MM.1S (cell line): ENCODE results near the gene NAGLU.

Experiments
- DNase-seq: peaks from one replicate; pipeline ENCODE4 v3.0.0-alpha.2; 2015
- H2AFZ ChIP-seq: fragments of 300-600 bp; sonication (generic); 2 replicates; pipeline ENCODE4 v1.6.0; 2016; ENCODE audit warnings: antibody characterized with exemption, low read length
- H3F3A ChIP-seq: fragments of 300-600 bp; sonication (generic); 2 replicates; pipeline ENCODE4 v1.6.1; 2016; ENCODE audit warnings: mild to moderate bottlenecking, antibody characterized with exemption, low read length, moderate library complexity, mixed read lengths; ENCODE audit not compliant: insufficient read depth
- H3K27ac ChIP-seq: fragments of 300-600 bp; sonication (generic); 2 replicates; pipeline ENCODE4 v1.5.1; 2016; ENCODE audit warnings: mild to moderate bottlenecking, low read length
- H3K27me3 ChIP-seq: fragments of 300-600 bp; sonication (generic); replicated peaks from 2 replicates; pipeline ENCODE4 v1.6.0; 2016; ENCODE audit warnings: low read length; ENCODE audit not compliant: insufficient read depth
- H3K36me3 ChIP-seq: fragments of 300-600 bp; sonication (generic); replicated peaks from 2 replicates; pipeline ENCODE4 v1.6.1; 2016; ENCODE audit warnings: mild to moderate bottlenecking, low read length, mixed read lengths; ENCODE audit not compliant: insufficient read depth
- H3K4me1 ChIP-seq: fragments of 300-600 bp; sonication (generic); 2 replicates; pipeline ENCODE4 v1.6.1; 2016; ENCODE audit warnings: low read length, mixed read lengths
- H3K4me2 ChIP-seq: fragments of 300-600 bp; sonication (generic); 2 replicates; pipeline ENCODE4 v1.6.0; 2016; ENCODE audit warnings: low read depth, low read length
- H3K4me3 ChIP-seq: fragments of 300-600 bp; sonication (generic); 2 replicates; pipeline ENCODE4 v1.5.1; 2016; ENCODE audit warnings: low read length, mixed read lengths
- H3K79me2 ChIP-seq: fragments of 300-600 bp; sonication (generic); 2 replicates; pipeline ENCODE4 v1.6.1; 2016; ENCODE audit warnings: mixed run types, low read length, mixed read lengths
- H3K9ac ChIP-seq: fragments of 300-600 bp; sonication (generic); 2 replicates; pipeline ENCODE4 v1.6.1; 2016; ENCODE audit warnings: low read length, mixed read lengths
- H3K9me2 ChIP-seq: fragments of 300-600 bp; sonication (generic); replicated peaks from 2 replicates; pipeline ENCODE4 v1.6.1; 2016; ENCODE audit warnings: mild to moderate bottlenecking, low read length, mixed read lengths; ENCODE audit not compliant: insufficient read depth
- H3K9me3 ChIP-seq: fragments of 300-600 bp; sonication (generic); replicated peaks from 2 replicates; pipeline ENCODE4 v1.6.1; 2016; ENCODE audit warnings: mild to moderate bottlenecking, low read length, mixed read lengths; ENCODE audit not compliant: insufficient read depth
- H4K20me1 ChIP-seq: fragments of 300-600 bp; sonication (generic); 2 replicates; pipeline ENCODE4 v1.6.1; 2016; ENCODE audit warnings: mild to moderate bottlenecking, low read length, moderate library complexity, mixed read lengths; ENCODE audit not compliant: insufficient read depth
- CTCF ChIP-seq: fragments of 300-600 bp; sonication (generic); IDR thresholded peaks from 2 replicates; pipeline ENCODE4 v1.5.1; 2016; ENCODE audit warnings: antibody characterized with exemption, low read length, mixed read lengths
- EZH2 ChIP-seq: fragments of 300-600 bp; sonication (generic); optimal IDR thresholded peaks from 2 replicates; pipeline ENCODE3; 2017; ENCODE audit warnings: low read depth, mild to moderate bottlenecking, antibody characterized with exemption, low read length, mixed read lengths
- EZH2phosphoT487 ChIP-seq: fragments of 300-600 bp; sonication (generic); IDR thresholded peaks from 2 replicates; pipeline ENCODE4 v1.6.1; 2018; ENCODE audit warnings: antibody characterized with exemption, low read length

Gene NAGLU

GRCh38 chr17:42521666-42522262, 14.3 kb upstream of the NAGLU start:
- Histone ChIP-seq H3K4me3 (no peak overlapping the region), H3K9me3 (no peaks in the 10 kb centered on the region), H3K4me1 (no peaks in the 10 kb centered on the region), H3K27me3 (no peaks in the 10 kb centered on the region), H3K36me3 (no peaks in the 10 kb centered on the region), H4K20me1 (no peaks in the 10 kb centered on the region), H3K4me2 (no peak overlapping the region), H3K9ac (no peak overlapping the region), H3K79me2 (no peaks in the 10 kb centered on the region), H3K27ac (no peak overlapping the region), H2AFZ (no peak overlapping the region), H3K9me2 (no peaks in the 10 kb centered on the region), H3F3A (no peaks in the 10 kb centered on the region)
- no peak for DNase-seq
- TF ChIP-seq EZH2phosphoT487 (no peak), EZH2 (no peak), CTCF (no peak)

DNA sequence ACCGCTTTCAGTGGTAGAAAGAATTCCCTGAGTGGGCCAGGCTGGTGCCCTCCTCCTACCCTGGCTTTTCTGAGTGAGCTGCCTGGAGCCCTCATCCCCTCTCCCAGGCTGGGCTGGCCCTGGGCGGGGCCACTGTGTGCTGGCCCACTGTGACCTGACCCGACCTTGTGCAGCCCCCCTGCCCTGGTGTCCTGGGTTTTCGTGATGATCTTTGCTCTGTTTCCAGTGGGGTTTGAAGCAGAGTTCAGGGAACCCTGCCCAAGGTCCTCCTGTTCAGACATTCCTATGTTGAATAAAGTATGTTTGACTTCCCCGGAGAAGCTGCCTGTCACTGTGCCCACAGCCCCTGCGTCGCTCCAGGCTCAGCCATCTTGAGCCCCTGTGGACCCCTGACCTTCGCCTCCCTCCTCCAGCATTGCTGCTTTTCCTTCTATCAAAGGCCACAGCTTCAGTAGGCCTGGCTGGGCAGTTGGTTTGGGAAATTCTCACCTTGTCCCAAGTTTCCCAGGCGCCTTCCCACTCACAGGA, 13.7 kb upstream of the NAGLU start:
- H3K9ac ChIP-seq: no peak overlapping the region
- H3K27me3 ChIP-seq: no peaks in the 10 kb centered on the region
- H3F3A ChIP-seq: no peaks in the 10 kb centered on the region
- H3K9me2 ChIP-seq: no peaks in the 10 kb centered on the region
- no peak for DNase-seq
- no peak overlapping the region for H3K4me3 ChIP-seq
- H3K4me2 ChIP-seq: no peak overlapping the region
- TF ChIP-seq CTCF (no peak), EZH2 (no peak), EZH2phosphoT487 (no peak)
- H3K36me3 ChIP-seq: no peaks in the 10 kb centered on the region
- H3K27ac ChIP-seq: no peak overlapping the region
- H4K20me1 ChIP-seq: no peaks in the 10 kb centered on the region
- H3K9me3 ChIP-seq: no peaks in the 10 kb centered on the region
- H3K4me1 ChIP-seq: no peaks in the 10 kb centered on the region
- H3K79me2 ChIP-seq: no peaks in the 10 kb centered on the region
- H2AFZ ChIP-seq: no peak overlapping the region

DNA sequence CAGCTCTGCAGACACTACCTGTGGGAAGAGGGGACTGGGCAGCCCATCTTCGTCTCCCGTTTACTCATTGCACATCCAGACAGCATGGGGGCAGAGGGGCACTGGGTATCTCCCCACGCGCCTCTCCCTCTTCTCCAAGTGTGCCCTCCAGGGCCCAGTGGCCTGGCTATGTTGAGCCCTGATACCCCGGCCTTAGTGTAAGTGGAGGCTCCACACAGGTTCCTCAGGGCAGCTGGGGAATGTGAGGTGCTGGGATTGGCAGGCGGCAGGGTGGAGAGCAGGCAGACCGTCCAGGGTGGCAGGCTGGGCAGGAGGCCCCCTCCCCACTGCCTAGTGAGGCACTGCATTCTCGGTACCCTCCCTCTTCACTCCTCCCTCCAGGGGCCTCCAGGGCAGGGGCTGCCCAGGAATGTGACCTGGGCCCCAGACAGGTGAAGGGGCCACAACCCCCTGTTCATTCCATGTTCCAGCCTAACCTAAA, 13.2 kb upstream of the NAGLU start:
- Histone ChIP-seq H3K79me2 (no peaks in the 10 kb centered on the region), H3K36me3 (no peaks in the 10 kb centered on the region), H3K9me2 (no peaks in the 10 kb centered on the region), H4K20me1 (no peaks in the 10 kb centered on the region), H2AFZ (no peak overlapping the region), H3K4me2 (no peak overlapping the region), H3K9ac (no peak overlapping the region), H3K27me3 (no peaks in the 10 kb centered on the region), H3F3A (no peaks in the 10 kb centered on the region), H3K9me3 (no peaks in the 10 kb centered on the region), H3K4me3 (no peak overlapping the region), H3K4me1 (no peaks in the 10 kb centered on the region), H3K27ac (no peak overlapping the region)
- TF ChIP-seq CTCF (no peak), EZH2 (no peak), EZH2phosphoT487 (no peak)
- no peak for DNase-seq
